Measurements from ENCODE around the gene TST.

The TST gene

DNA sequence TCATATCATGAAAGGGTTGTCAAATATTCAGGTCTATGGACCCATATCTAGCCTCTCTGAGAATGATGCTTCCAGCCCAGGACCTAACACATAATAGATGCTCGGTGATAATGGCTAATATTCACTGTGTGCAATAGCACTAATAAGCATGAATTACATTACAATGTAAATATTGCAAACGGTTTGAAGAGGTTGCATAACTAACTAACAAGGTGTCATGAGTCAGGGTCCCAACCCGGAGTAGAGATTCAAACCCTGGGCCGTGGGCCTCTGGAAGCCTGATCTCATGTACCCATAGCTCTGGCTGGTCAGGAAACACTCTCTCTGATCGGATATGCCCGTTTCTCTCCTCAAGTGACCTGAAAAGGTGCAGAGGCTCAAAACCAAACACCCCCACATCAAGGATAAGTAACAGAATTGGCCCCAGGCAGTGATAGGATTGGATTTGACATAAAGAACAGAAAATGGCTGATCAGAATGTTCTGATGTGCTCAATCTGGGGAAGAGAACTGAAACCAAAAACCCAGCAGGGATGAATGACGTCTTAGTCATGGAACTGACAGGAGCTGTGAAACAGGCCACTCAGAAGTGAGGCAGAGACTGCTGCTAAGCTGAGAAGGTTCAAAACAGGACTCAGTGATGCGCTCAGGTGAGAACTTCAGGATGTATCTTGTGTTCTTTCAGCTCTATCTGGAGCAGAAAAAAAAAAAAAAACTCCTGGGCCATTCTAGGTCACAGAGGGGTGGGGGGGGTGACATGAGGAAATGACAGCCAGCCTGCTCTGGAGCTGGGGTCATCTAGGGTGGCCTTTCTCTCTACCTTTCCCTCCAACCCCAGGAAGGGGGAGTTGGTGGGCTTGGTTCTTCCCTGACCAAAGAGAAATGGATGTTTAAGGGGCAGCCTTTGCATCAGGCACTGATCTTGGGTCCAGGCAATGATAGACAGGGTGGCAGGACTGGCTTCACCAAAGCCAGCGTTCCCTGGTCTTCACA lies 25.7 kb upstream of the TST start:
- 81 to 84% methylated on average over 5 to 6 of the region's 9 CpGs for WGBS, 2 experiments (ENCODE audit: insufficient coverage in 2 of 2)
- Histone ChIP-seq H3K4me3 (ENCODE audit: extremely low read depth, insufficient read depth, low read length, poor library complexity, severe bottlenecking) (no peak overlapping the region), H3K27ac (ENCODE audit: low read depth, low read length, severe bottlenecking) (no peak overlapping the region), H3K9me3 (ENCODE audit: control insufficient read depth, low read length) (no peaks in the 10 kb centered on the region), H3K36me3 (ENCODE audit: control insufficient read depth, insufficient read depth, low read length) (no peaks in the 10 kb centered on the region), H3K4me1 (ENCODE audit: control insufficient read depth, insufficient read depth, low read length, poor library complexity, severe bottlenecking) (peaks cover 16% of the 10 kb centered on the region)

GRCh38 chr22:37043828-37044538 lies 24.7 kb upstream of the TST start:
- Histone ChIP-seq H3K9me3 (ENCODE audit: control insufficient read depth, low read length) (no peaks in the 10 kb centered on the region), H3K27ac (ENCODE audit: low read depth, low read length, severe bottlenecking) (no peak overlapping the region), H3K4me3 (ENCODE audit: extremely low read depth, insufficient read depth, low read length, poor library complexity, severe bottlenecking) (no peak overlapping the region), H3K36me3 (ENCODE audit: control insufficient read depth, insufficient read depth, low read length) (no peaks in the 10 kb centered on the region), H3K4me1 (ENCODE audit: control insufficient read depth, insufficient read depth, low read length, poor library complexity, severe bottlenecking) (peaks cover 16% of the 10 kb centered on the region)
- WGBS, 2 experiments (ENCODE audit: insufficient coverage in 2 of 2) = 67 to 74% methylated on average over 12 to 13 of the region's 17 CpGs

- Histone ChIP-seq H3K4me1 (ENCODE audit: control insufficient read depth, insufficient read depth, low read length, poor library complexity, severe bottlenecking) (peaks cover 16% of the 10 kb centered on the region), H3K27ac (ENCODE audit: low read depth, low read length, severe bottlenecking) (no peak overlapping the region), H3K4me3 (ENCODE audit: extremely low read depth, insufficient read depth, low read length, poor library complexity, severe bottlenecking) (no peak overlapping the region), H3K9me3 (ENCODE audit: control insufficient read depth, low read length) (no peaks in the 10 kb centered on the region), H3K36me3 (ENCODE audit: control insufficient read depth, insufficient read depth, low read length) (no peaks in the 10 kb centered on the region)
- WGBS, 2 experiments (ENCODE audit: insufficient coverage in 2 of 2) = 77 to 96% methylated on average over 5 of the region's 7 CpGs
Measured at GRCh38 chr22:37043209-37043827, 24.1 kb upstream of the TST start.

GRCh38 chr22:37039466-37039865 lies 20.2 kb upstream of the TST start:
- no peaks in the 10 kb centered on the region for H3K36me3 ChIP-seq (ENCODE audit: control insufficient read depth, insufficient read depth, low read length)
- WGBS, 2 experiments (ENCODE audit: insufficient coverage in 2 of 2) = 84 to 94% methylated on average over 2 of the region's 2 CpGs

GRCh38 chr22:37037669-37038068 lies 18.4 kb upstream of the TST start:
- Histone ChIP-seq H3K9me3 (ENCODE audit: control insufficient read depth, low read length) (no peaks in the 10 kb centered on the region), H3K27ac (ENCODE audit: low read depth, low read length, severe bottlenecking) (no peak overlapping the region), H3K4me3 (ENCODE audit: extremely low read depth, insufficient read depth, low read length, poor library complexity, severe bottlenecking) (no peak overlapping the region), H3K36me3 (ENCODE audit: control insufficient read depth, insufficient read depth, low read length) (no peaks in the 10 kb centered on the region), H3K4me1 (ENCODE audit: control insufficient read depth, insufficient read depth, low read length, poor library complexity, severe bottlenecking) (peaks cover 13% of the 10 kb centered on the region)
- WGBS, 2 experiments (ENCODE audit: insufficient coverage in 2 of 2) = 72 to 83% methylated on average over 13 of the region's 14 CpGs

More at GRCh38 chr22:37039466-37039865, 20.2 kb upstream of the TST start:
- Histone ChIP-seq H3K4me3 (ENCODE audit: extremely low read depth, insufficient read depth, low read length, poor library complexity, severe bottlenecking) (no peak overlapping the region), H3K4me1 (ENCODE audit: control insufficient read depth, insufficient read depth, low read length, poor library complexity, severe bottlenecking) (peaks cover 16% of the 10 kb centered on the region), H3K9me3 (ENCODE audit: control insufficient read depth, low read length) (no peaks in the 10 kb centered on the region), H3K27ac (ENCODE audit: low read depth, low read length, severe bottlenecking) (no peak overlapping the region)

DNA sequence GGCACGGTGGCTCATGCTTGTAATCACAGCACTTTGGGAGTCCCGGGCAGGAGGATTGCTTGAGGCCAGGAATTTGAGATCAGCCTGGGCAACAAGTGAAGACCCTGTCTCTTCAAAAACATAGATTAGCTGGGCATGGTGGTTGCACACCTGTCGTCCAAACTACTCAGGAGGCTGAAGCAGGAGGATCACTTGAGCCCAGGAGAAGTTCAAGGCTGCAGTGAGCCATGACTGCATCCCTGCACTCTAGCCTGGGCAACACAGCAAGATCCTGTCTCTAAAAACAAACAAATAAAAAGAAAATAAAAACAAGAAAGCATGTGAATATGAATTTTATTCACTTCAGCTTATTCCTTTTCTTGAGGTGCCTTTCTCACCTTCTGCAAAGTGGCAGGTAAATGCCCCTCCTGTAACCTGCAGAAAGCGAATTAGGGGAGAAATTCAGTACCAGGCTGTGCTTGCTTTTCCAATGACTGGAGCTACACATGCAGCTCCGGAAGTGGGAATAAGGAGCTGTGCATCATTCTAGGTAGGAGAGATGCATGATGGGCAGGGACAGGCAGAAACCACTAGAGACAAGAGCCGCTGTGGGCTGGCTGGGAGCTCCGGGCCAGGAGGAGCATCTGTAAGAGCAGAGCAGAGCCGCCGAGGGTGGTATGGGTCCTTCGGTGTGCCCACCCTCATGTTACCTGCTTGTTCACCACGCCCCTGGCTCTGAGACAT lies 17.6 kb upstream of the TST start:
- no peaks in the 10 kb centered on the region for H3K9me3 ChIP-seq (ENCODE audit: control insufficient read depth, low read length)
- no peaks in the 10 kb centered on the region for H3K36me3 ChIP-seq (ENCODE audit: control insufficient read depth, insufficient read depth, low read length)
- H3K4me1 ChIP-seq (ENCODE audit: control insufficient read depth, insufficient read depth, low read length, poor library complexity, severe bottlenecking) = peaks cover 10% of the 10 kb centered on the region
- no peak overlapping the region for H3K4me3 ChIP-seq (ENCODE audit: extremely low read depth, insufficient read depth, low read length, poor library complexity, severe bottlenecking)
- 91 to 93% methylated on average over 11 of the region's 11 CpGs for WGBS, 2 experiments (ENCODE audit: insufficient coverage in 2 of 2)
- no peak overlapping the region for H3K27ac ChIP-seq (ENCODE audit: low read depth, low read length, severe bottlenecking)

DNA sequence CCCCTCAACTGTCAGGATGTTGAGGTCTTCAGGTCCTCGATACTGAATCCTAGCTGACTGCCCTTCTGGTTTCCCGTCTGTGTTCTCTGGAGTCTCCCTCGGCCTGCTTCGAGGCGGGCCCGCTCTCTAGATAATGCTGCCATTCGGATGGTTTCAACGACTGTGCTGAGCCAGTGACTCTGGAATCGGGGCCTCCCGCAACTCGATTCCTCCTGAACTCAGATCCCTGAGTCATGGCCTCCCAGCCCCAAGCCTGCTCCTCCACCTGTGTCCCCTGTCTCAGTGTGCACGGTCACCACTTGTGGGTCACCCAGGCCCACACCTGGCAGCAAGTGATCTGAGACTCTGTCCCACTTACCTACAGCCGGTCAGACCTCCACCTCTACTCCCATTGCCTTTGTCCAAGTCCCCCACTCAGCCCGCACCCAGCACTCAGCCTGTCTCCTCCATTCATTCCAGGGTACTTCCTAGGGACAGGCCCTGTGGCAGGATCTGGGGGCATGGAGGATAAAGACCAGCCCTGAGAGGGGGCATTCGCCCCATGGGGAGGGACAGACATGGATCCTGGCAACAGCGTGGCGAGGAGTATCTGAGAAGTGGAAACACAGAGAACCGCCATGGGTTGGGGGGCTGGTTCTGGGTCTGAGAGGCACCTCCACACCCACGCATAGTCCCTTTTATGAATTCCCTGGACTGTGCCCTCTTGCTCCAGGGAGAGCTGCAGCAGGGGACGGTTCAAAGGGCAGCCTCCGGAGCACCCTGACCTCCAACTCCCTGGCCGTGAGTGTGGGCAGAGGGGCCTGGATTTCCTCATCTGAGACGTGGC lies 14.6 kb upstream of the TST start:
- peaks cover 3% of the 10 kb centered on the region for H3K4me1 ChIP-seq (ENCODE audit: control insufficient read depth, insufficient read depth, low read length, poor library complexity, severe bottlenecking)

GRCh38 chr22:37032535-37033460 lies 13.6 kb upstream of the TST start:
- Histone ChIP-seq H3K4me1 (ENCODE audit: control insufficient read depth, insufficient read depth, low read length, poor library complexity, severe bottlenecking) (peaks cover 3% of the 10 kb centered on the region), H3K4me3 (ENCODE audit: extremely low read depth, insufficient read depth, low read length, poor library complexity, severe bottlenecking) (no peak overlapping the region), H3K27ac (ENCODE audit: low read depth, low read length, severe bottlenecking) (peak overlapping the region; percentile 23), H3K9me3 (ENCODE audit: control insufficient read depth, low read length) (no peaks in the 10 kb centered on the region), H3K36me3 (ENCODE audit: control insufficient read depth, insufficient read depth, low read length) (peaks cover 24% of the 10 kb centered on the region)
- 85% methylated on average over 15 to 18 of the region's 18 CpGs for WGBS, 2 experiments (ENCODE audit: insufficient coverage in 2 of 2)

More for the DNA sequence above, 14.6 kb upstream of the TST start:
- Histone ChIP-seq H3K4me3 (ENCODE audit: extremely low read depth, insufficient read depth, low read length, poor library complexity, severe bottlenecking) (no peak overlapping the region), H3K9me3 (ENCODE audit: control insufficient read depth, low read length) (no peaks in the 10 kb centered on the region), H3K27ac (ENCODE audit: low read depth, low read length, severe bottlenecking) (no peak overlapping the region), H3K36me3 (ENCODE audit: control insufficient read depth, insufficient read depth, low read length) (peaks cover 16% of the 10 kb centered on the region)
- WGBS, 2 experiments (ENCODE audit: insufficient coverage in 2 of 2) = 90 to 91% methylated on average over 19 to 20 of the region's 23 CpGs

- peaks cover 31% of the 10 kb centered on the region for H3K36me3 ChIP-seq (ENCODE audit: control insufficient read depth, insufficient read depth, low read length)
- 75 to 100% methylated on average over 1 of the region's 2 CpGs for WGBS, 2 experiments (ENCODE audit: insufficient coverage in 2 of 2)
- H3K4me1 ChIP-seq (ENCODE audit: control insufficient read depth, insufficient read depth, low read length, poor library complexity, severe bottlenecking) = peaks cover 3% of the 10 kb centered on the region
- no peaks in the 10 kb centered on the region for H3K9me3 ChIP-seq (ENCODE audit: control insufficient read depth, low read length)
- H3K27ac ChIP-seq (ENCODE audit: low read depth, low read length, severe bottlenecking) = no peak overlapping the region
- H3K4me3 ChIP-seq (ENCODE audit: extremely low read depth, insufficient read depth, low read length, poor library complexity, severe bottlenecking) = no peak overlapping the region
Measured at GRCh38 chr22:37032134-37032534, 12.9 kb upstream of the TST start.
